D721Med (cell line): ENCODE measurements around the gene NSD1.
A peak's percentile ranks its signal among the peaks of the same experiment; 100 is the strongest.

ENCODE experiments used
- DNase-seq: peaks from one replicate; pipeline ENCODE4 v3.0.0; 2011; ENCODE audit warnings: low spot score; ENCODE audit not compliant: insufficient read length
- FAIRE-seq: peaks from 2 replicates; lab custom pipeline; 2011; peaks lifted over from hg19 to GRCh38; lab: Jason Lieb, UNC
- TF ChIP-seq, protein P1 (sequence below): IDR thresholded peaks from 2 replicates; pipeline ENCODE4 v1.5.1; 2012; ENCODE audit warnings: mild to moderate bottlenecking, control low read depth; ENCODE audit not compliant: insufficient read depth; ENCODE audit errors: missing control alignments

Gene NSD1, protein sequence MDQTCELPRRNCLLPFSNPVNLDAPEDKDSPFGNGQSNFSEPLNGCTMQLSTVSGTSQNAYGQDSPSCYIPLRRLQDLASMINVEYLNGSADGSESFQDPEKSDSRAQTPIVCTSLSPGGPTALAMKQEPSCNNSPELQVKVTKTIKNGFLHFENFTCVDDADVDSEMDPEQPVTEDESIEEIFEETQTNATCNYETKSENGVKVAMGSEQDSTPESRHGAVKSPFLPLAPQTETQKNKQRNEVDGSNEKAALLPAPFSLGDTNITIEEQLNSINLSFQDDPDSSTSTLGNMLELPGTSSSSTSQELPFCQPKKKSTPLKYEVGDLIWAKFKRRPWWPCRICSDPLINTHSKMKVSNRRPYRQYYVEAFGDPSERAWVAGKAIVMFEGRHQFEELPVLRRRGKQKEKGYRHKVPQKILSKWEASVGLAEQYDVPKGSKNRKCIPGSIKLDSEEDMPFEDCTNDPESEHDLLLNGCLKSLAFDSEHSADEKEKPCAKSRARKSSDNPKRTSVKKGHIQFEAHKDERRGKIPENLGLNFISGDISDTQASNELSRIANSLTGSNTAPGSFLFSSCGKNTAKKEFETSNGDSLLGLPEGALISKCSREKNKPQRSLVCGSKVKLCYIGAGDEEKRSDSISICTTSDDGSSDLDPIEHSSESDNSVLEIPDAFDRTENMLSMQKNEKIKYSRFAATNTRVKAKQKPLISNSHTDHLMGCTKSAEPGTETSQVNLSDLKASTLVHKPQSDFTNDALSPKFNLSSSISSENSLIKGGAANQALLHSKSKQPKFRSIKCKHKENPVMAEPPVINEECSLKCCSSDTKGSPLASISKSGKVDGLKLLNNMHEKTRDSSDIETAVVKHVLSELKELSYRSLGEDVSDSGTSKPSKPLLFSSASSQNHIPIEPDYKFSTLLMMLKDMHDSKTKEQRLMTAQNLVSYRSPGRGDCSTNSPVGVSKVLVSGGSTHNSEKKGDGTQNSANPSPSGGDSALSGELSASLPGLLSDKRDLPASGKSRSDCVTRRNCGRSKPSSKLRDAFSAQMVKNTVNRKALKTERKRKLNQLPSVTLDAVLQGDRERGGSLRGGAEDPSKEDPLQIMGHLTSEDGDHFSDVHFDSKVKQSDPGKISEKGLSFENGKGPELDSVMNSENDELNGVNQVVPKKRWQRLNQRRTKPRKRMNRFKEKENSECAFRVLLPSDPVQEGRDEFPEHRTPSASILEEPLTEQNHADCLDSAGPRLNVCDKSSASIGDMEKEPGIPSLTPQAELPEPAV (N-terminal part only)

DNA sequence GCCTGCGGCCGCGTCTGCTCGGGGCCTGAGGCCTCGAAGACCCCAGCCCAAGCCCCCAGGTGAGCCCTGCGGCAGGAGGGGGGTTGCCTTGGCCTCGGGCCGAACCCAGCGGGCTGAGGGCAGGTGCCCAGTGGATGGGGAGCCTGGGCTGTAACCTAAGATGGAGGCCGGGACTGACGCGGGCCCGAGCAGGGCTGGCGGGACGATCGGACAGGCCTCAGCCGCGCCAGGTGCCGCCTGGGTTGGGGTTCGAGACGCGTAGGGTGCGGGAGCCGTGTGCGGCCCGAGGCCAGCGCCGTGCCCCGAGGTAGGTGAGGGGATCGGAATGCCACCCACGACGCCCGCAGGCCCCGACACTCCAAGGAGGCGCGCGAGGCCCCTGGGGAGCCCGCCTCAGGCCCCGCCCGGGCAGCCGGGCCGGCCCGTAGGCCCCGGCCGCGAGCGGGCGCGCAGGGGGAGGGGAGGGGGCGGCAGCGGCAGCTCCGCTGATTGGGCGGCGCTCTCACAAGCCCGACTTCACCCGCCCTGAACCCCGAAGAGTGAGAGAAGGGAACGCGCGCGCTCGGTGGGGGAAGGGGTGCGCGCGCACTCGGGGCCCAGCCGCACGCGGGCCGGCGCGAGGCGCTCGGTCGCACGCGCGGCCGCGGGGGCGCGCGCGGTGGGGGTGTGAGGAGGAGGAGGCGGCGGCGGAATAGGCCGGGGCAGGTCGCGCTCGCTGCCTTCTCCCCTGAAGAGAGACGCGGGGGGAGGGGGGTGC, at the start of gene NSD1:
NSD1 (plus strand) TSS at position 678 of the 757 bp plus-strand sequence. CDS start 1,331 bp downstream, outside the sequence.
- TF ChIP-seq, protein P1, sequence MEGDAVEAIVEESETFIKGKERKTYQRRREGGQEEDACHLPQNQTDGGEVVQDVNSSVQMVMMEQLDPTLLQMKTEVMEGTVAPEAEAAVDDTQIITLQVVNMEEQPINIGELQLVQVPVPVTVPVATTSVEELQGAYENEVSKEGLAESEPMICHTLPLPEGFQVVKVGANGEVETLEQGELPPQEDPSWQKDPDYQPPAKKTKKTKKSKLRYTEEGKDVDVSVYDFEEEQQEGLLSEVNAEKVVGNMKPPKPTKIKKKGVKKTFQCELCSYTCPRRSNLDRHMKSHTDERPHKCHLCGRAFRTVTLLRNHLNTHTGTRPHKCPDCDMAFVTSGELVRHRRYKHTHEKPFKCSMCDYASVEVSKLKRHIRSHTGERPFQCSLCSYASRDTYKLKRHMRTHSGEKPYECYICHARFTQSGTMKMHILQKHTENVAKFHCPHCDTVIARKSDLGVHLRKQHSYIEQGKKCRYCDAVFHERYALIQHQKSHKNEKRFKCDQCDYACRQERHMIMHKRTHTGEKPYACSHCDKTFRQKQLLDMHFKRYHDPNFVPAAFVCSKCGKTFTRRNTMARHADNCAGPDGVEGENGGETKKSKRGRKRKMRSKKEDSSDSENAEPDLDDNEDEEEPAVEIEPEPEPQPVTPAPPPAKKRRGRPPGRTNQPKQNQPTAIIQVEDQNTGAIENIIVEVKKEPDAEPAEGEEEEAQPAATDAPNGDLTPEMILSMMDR = no peak
- DNase-seq (no peak), FAIRE-seq (no peak)

DNA sequence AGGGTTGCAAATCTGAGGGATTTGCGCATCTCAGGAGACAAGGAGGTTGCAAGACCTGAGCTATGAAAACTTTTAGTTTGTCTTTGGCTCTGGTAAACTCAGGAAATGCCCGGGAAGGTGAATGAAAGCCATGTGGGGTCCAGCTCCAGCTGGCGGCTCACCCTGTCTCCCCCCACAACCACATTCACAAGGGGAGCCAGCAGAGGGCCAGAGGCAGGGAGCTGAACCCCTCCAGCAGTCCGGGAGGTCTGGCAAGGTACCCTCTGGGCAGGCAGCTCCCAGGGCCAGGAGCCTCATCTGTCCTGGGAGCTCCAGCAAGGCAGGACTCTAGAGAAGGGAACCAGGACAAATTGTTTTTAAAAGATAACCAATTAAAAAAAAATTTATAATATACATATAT, 49.4 kb upstream of the NSD1 start:
- no peak for FAIRE-seq
- DNase-seq = no peak

DNA sequence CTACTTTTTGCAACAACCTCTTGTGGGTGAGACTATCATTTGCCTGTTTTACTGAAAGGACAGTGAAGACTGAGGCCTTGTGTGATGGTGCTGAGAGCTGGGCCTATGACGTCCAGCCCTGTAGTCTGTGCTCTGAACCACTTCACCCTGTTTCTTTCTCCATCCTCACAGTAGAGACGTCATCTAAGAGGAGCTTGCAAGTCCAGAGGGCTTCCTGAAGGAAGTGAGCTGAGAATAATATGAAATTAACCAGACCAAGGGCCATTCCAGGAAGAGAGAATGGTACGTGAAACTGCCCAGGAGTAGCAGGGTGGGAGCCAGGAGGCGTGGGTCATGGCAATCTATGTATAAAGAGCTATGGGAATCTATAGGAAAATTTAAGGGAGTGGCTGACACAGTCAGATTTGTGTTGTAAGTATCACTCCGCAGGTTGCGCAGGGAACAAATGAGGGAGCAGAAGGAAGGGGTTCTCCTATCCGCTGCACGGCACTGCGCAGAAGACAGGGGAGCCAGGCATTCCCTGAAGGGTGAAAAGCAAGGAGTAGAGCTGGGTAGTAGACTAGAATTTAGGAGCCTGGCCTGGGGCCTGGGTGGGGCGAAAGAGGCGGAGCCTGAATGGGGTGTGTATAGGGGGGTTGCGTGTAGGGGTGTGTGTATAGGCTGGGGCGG, 47.5 kb upstream of the NSD1 start:
- DNase-seq (no peak), FAIRE-seq (no peak)
- TF ChIP-seq, protein P1 = no peak

More for the DNA sequence above, 49.4 kb upstream of the NSD1 start:
- TF ChIP-seq, protein P1 = no peak

DNA sequence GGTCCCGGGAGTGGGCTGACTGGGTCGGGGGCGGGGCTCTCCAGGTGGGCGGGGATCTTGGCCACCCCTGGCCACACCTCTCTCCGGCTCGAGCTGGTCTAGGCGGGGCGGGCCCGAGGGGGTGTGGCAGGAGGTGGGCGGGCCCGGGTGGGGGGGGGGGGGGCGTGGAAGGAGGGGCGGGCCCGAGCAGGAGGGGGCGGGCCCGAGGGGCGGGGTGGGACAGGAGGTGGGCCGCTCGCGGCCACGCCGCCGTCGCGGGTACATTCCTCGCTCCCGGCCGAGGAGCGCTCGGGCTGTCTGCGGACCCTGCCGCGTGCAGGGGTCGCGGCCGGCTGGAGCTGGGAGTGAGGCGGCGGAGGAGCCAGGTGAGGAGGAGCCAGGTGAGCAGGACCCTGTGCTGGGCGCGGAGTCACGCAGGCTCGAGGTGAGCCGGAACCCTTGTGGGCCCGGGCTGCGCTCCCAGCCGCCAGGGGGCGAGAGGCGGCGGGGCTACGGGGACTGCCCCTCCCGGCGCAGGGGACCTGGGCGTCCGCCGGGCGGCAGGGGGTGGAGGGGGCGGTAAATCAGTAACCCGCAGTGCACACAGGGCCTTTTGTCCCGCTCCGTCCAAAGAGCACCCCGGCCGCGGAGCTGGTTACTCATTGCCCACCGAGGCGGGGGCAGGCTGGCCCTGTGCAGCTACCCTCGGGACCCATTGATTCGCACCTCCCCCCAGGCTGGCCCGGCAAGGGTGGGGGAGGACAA, 46.7 kb upstream of the NSD1 start, which contains the start of gene FGFR4:
FGFR4 (plus strand) TSS at position 262 of the 744 bp plus-strand sequence. CDS start 2,688 bp downstream, outside the sequence.
- peak; percentile 81 for DNase-seq
- FAIRE-seq = no peak
- TF ChIP-seq, protein P1 = peak; percentile 40

DNA sequence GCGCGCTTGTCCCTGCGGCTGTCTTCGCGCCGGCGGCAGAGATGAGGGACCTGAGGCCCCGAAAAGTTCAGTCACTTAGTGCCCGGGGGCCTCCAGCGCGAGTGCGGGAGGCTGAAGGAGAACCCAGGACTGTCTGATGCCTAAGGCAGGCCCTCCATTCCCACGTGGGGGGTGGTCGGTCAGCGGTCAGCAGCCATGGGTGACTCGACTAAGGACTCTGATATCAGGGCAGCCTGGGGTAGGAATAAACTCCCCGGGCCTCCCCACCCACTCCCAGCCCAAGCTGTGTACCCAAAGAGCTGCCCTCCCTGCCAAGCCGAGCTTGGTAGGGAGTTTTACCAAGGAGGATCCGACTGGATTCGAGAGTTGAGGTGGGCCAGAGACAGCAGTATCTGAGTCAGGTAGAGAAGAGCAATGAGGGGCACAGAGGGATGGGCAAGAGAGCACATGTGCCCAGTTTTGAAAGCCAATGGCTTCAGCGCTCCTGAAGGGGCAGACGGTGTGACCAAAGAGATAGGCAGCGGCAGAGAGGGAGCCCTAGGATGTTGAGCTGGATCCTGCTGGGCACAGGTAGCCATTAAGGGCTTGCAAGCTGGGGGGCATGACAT, 46.1 kb upstream of the NSD1 start:
- no peak for FAIRE-seq
- TF ChIP-seq, protein P1 = no peak
- DNase-seq = no peak
